ENCODE measurements around the gene RYR2.

DNA sequence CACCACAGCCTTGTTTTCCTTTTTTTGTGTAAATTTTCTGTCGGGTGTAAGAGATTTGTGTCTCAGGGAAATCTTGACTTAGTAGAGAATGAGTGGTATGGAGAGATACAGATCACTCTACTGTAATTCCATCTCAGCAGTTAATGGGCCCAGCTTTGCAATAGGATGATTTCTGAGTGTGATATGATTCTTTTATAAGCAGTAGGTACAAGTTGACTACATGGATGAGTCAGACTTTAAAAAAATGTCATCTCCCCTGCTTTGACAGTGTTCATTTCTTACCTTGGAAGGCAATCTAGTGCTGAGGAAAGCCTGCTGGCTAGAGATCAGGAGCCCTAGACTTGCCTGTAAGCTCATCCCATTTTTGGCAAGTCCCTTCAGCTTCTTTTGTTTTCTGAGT lies 261.9 kb downstream of the RYR2 start:
- TF ChIP-seq SP2 (IDR thresholded peaks at IDR 0.05; ENCODE audit: low read length) (no peak), POLR2A (IDR thresholded peaks at IDR 0.05; ENCODE audit: control extremely low read depth in 1 of 2, low read depth in 2 of 2, low read length in 2 of 2) (no peak), POLR2AphosphoS5 (IDR thresholded peaks at IDR 0.05; ENCODE audit: low read depth, low read length) (no peak), RAD21 (IDR thresholded peaks at IDR 0.05 in 1 of 2, conservative IDR thresholded peaks at IDR 0.05 in 1 of 2; ENCODE audit: low read depth in 2 of 2, low read length in 2 of 2) (no peak), SUZ12 (IDR thresholded peaks at IDR 0.05; ENCODE audit: low read length) (no peak), NANOG (IDR thresholded peaks at IDR 0.05; ENCODE audit: insufficient read depth, low read depth, low read length, poor library complexity, severe bottlenecking) (no peak), YY1 (IDR thresholded peaks at IDR 0.05; ENCODE audit: low read depth, low read length) (no peak), SRF (IDR thresholded peaks at IDR 0.05; ENCODE audit: low read depth, low read length) (no peak), EZH2 (IDR thresholded peaks at IDR 0.05; ENCODE audit: low read depth, low read length, severe bottlenecking) (no peak), JUND (IDR thresholded peaks at IDR 0.05; ENCODE audit: low read length) (no peak), SP1 (IDR thresholded peaks at IDR 0.05; ENCODE audit: low read depth, low read length) (no peak)
- TF ChIP-seq, protein P1, sequence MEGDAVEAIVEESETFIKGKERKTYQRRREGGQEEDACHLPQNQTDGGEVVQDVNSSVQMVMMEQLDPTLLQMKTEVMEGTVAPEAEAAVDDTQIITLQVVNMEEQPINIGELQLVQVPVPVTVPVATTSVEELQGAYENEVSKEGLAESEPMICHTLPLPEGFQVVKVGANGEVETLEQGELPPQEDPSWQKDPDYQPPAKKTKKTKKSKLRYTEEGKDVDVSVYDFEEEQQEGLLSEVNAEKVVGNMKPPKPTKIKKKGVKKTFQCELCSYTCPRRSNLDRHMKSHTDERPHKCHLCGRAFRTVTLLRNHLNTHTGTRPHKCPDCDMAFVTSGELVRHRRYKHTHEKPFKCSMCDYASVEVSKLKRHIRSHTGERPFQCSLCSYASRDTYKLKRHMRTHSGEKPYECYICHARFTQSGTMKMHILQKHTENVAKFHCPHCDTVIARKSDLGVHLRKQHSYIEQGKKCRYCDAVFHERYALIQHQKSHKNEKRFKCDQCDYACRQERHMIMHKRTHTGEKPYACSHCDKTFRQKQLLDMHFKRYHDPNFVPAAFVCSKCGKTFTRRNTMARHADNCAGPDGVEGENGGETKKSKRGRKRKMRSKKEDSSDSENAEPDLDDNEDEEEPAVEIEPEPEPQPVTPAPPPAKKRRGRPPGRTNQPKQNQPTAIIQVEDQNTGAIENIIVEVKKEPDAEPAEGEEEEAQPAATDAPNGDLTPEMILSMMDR (IDR thresholded peaks at IDR 0.05; ENCODE audit: control extremely low read depth in 1 of 3, insufficient read depth in 1 of 3, low read depth in 1 of 3, low read length in 3 of 3) = no peak
- TF ChIP-seq, protein P2, sequence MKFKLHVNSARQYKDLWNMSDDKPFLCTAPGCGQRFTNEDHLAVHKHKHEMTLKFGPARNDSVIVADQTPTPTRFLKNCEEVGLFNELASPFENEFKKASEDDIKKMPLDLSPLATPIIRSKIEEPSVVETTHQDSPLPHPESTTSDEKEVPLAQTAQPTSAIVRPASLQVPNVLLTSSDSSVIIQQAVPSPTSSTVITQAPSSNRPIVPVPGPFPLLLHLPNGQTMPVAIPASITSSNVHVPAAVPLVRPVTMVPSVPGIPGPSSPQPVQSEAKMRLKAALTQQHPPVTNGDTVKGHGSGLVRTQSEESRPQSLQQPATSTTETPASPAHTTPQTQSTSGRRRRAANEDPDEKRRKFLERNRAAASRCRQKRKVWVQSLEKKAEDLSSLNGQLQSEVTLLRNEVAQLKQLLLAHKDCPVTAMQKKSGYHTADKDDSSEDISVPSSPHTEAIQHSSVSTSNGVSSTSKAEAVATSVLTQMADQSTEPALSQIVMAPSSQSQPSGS (IDR thresholded peaks at IDR 0.05; ENCODE audit: low read length) = no peak
